Measurements from ENCODE around the gene COL17A1.

COL17A1 gene

DNA sequence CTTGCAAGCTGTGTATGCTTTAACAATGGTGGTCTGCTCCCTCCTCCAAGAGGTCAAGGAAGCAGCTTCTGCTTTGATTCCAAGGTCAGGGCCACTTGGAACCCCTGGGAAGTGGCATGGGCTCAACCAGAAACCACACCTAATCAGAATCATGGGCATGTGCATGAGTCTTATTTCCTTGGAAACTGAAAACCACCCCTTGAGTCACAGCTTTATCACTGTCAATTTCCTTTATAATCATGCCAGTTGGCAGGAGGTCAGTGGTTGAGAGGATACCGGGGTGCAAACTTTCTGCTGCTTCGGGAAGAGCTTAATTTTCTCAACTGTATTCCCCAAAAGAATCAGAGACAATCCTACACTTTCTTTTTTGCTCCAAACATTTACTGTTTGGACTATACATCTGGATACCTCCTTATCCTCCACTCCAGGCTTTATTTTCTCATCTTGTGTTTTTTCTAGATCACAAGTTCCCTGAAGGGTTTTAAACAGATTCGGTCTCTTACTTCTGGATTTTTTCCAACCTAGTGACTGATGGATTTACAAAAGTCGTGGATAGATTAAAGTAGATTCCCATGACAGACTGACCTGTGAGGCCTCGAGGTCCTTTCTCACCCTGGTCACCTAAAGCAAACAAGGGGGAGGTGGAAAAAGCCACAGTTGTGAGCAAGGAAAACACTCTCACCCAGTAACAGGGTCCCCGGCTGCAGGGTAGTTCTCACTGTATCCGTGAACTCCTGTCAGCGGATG is 36.0 kb downstream of the COL17A1 start:
- no peak for DNase-seq (ENCODE audit: low read depth)

- no peak for DNase-seq (ENCODE audit: low read depth)
These were observed 39.0 kb downstream of the COL17A1 start for GRCh38 chr10:104046651-104047050.

DNA sequence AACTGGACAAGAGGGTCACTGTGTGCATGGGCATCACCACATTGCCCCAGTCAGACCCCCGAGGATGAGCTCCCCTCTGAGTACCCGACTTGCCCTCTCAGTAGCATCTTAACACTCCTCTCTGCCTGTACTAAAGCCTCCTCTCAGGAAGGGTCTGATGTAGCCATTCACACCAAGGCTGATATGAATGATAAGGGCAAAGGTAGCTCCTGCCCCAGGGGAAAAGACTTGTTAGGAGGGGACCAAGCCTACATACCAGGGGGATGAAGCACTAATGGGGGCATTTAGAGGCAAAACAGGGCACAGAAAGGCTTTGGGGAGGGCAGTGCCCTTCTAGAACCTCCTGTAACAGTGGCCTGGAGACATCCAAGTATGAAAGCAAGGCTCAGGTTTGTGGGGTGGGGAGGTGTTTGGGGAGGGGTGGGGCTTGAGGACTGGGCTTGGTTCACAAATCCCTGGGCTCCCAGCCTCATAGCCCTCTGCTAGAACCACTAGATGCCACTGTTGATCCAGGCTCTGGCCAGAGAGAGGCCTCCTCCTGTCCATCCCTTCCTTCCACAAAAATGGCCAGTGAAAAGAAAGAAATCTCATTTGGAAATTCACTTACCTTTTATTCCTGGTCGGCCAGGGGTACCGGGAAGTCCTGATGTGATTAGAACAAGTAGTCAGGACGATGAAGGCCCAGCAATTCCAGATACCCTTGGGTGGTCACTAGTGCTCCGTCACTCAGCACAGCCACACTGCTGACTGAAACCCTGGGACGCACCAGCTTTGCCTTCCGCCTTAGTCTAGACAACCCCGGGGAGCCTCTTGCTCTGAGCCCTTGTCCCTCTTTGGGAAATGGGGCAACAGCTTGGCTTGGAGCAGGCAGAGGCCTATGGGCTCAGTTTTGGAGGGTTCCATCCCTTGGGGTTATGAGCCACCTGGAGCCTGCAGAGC is 40.3 kb downstream of the COL17A1 start:
- no peak for DNase-seq (ENCODE audit: low read depth)

DNA sequence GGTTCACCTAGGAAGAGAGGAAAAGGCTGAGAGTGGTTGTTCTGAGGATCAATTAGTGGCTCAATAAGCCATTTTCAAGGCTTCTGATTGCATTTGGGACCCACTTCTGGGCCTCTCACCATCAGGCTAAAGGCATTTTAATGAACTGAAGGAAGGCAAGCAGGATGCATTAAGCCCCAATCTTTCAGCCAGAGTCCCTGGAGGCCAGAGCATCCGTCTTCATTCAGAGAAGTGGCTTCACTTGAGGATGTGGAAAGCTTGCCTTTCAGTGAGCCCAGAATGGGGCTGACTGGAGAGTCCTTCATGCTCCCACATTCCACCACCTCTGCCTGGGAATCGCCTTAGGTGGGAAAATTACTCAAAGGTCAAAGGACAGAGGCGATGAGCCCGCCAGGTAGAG is 41.8 kb downstream of the COL17A1 start:
- no peak for DNase-seq (ENCODE audit: low read depth)

GRCh38 chr10:104043185-104043830 is 42.4 kb downstream of the COL17A1 start:
- DNase-seq (ENCODE audit: low read depth) = no peak

GRCh38 chr10:104041891-104042535 is 43.7 kb downstream of the COL17A1 start:
- no peak for DNase-seq (ENCODE audit: low read depth)

DNA sequence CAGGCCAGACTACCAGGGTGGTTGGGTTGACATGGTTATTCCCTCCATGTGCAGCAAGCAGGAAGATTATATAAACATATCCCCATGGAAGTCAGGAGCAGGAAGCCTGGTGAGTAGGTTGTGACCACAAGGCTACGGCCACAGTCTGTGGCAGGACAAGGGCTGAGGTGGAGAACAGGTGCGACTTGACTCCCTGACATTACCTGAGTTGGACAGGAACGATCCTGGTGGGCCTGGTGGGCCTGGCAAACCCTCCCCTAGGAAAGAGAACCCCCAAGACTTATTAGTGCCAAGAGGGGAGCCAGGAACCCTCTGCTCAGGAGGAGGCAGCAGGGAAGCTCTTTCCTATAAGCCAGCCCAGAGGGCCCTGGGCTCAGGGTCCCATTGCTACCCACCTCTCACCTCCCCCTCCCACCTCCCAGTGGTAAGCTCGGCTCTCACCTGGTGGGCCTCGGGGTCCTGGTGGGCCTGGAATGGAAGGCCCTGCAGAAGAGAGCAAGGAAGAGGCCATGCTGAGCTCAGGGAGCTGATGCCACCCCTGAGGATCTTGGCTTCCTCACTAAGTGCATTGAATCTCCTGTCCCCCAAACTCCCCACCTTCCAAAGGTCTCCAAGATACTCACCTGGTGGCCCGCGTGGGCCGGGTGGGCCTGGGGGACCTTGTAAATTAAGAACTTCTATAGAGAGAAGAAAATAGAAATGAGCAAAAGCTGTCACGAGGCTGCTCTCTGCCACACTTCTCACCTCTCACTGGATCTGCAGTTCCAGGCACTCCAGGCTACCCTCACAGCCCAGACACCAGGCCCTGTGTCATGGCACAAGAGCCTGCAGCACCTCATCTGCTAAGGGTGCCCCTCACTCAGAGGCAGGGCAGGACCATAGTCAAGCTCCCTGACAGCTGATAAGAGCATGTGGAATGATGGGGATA is 44.6 kb downstream of the COL17A1 start:
- no peak for DNase-seq (ENCODE audit: low read depth)

- no peak for DNase-seq (ENCODE audit: low read depth)
These were observed 45.3 kb downstream of the COL17A1 start for GRCh38 chr10:104040382-104040781.

DNA sequence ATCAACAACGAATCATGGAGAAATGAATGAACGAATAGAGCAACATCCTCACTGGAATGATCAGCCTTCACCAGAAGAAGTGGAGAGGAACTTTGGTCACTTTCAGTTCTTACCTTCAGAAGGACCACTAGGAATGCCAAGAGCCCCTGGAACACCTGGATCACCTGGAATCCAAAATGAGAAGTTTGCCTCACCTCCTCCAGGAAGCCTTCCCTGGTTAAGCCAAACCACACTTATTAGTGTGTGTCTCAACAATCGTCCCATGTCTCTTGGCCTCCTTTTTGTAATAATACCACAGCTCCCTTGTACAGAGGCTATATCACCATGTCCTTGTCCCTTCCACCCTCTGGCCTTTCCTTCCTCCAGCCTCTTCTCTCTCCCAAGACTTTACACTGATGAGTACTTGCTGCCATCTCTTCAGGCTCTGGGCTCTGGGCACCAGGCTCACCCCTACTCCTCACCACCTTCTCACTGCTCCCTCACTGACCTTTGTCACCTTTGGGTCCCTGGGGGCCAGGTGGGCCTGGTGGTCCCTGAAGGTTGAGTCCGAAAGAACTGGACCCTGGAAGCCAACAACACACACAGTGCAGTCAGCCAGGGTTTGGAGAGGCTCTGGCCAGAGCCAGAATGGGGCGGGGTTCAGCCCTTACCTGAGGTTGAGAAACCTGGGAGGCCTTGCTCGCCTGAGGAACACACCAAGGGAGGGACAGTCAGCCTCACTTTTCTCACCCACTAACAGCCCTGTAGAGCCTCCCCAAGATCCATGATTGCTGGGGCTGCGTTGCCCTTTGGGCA is 46.5 kb downstream of the COL17A1 start:
- no peak for DNase-seq (ENCODE audit: low read depth)

- DNase-seq (ENCODE audit: low read depth) = no peak
These were observed 47.1 kb downstream of the COL17A1 start for GRCh38 chr10:104038537-104038936.

GRCh38 chr10:104037261-104037951 is 48.3 kb downstream of the COL17A1 start:
- DNase-seq (ENCODE audit: low read depth) = no peak

GRCh38 chr10:104036518-104037260 is 49.0 kb downstream of the COL17A1 start:
- DNase-seq (ENCODE audit: low read depth) = no peak

DNA sequence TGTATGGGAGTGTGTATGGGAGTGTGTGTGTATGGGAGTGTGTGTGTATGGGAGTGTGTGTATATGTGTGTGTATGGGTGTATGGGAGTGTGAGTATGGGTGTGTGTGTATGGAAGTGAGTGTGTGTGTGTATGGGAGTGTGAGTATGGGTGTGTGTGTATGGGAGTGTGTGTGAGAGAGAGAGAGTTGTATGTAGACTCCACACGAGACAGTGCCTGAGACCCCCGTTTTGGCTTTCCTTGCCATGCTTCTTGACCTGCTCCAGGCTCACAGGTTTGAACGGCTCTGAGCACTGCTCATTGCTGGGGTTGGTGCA is 49.7 kb downstream of the COL17A1 start:
- no peak for DNase-seq (ENCODE audit: low read depth)

DNA sequence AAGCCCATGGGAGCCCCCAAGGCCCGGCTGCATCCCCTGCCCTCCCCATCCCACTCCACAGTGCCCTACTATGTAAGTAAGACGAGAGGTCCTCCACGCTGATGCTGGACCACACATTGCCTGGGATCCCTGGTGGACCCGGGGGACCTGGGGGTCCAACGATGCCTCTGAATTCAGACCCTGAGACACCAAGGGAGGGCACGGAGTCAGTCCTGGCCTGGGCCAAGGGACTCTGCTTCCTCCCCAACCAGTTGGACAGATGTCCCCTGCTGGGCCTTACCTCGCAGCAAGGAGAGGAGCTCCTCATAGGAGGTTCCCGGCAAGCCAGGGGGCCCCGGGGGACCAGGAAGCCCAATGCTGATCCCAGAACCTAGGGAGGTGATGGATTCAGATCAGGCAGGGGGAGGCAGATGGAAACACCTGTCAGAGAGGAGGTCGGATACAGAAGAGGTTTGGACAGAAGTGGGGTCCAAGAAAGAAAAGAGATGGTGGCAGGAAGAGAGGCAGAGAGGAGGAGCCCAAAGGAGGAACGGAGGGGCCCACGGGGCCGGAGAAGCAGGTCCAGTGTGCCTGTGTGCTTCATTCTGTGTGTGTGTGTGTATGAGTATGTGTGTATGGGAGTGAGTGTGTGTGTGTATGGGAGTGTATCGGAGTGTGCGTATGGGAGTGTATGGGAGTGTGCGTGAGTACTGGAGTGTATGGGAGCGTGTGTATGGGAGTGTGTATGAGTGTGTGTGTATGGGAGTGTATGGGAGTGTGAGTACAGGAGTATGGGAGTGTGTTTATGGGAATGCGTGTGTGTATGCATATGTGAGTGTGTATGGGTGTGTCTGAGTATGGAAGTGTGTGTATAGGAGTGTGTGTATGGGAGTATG is 50.2 kb downstream of the COL17A1 start:
- DNase-seq (ENCODE audit: low read depth) = no peak

- DNase-seq (ENCODE audit: low read depth) = no peak
These were observed 51.1 kb downstream of the COL17A1 start for GRCh38 chr10:104034401-104035193.

- DNase-seq (ENCODE audit: low read depth) = no peak
These were observed 51.7 kb downstream of the COL17A1 start for GRCh38 chr10:104033966-104034365.

DNA sequence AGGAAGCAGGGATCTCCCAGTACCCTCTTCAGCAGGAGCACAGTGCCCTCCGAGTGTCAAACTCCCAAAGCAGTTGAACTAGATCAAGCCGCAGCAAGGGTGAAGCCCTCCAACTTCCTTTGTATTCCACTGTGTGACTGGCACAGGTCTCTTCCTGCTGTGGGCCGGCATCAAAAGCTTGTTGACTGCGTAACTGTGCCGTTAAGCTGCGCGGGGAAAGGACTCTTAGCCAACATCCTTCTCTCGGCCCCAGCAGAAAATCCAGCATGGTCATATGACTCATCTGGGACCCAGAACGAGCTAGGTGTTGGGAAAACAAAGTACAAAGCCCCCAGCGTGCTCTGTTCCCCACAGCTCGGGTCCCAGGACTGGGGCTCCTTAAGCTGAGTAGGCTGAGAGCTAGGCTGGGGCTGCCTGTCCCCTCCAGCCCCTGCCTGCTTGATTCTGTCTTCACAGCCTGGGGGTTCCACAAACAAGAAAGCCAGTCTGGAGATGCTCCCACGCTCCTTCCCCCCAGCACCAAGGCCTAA is 52.2 kb downstream of the COL17A1 start:
- no peak for DNase-seq (ENCODE audit: low read depth)
